SH-SY5Y (cell line): ENCODE measurements around the gene GID4.

Source experiments
- GATA2 ChIP-seq: IDR thresholded peaks from 2 replicates; pipeline ENCODE4 v1.6.1; 2011; ENCODE audit warnings: mild to moderate bottlenecking, low read depth, low read length
- GATA3 ChIP-seq: IDR thresholded peaks from 2 replicates; pipeline ENCODE4 v1.6.1; 2011; ENCODE audit warnings: low read depth, mild to moderate bottlenecking, low read length, moderate library complexity

DNA sequence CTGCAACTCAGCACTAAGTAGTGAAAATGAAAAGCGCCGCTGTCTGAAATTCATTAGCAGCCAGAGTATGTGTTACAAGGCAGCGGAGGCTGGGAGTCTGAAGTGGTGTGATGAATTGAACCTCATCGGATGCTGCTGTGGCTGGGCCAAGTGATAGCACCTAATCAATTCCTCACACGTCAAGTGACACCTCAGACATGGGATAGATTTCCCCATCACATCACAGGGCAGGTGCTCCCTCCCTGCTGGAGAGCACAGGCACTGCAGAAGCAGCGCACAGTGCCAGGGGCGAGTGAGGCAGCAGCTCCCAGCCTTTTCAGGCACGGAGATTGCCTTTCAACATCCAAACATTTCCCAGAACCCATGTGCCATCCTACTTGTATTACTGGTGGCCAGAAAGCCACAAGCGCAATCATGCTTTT lies 34.3 kb upstream of the GID4 start:
- TF ChIP-seq GATA2, result no peak
- TF ChIP-seq GATA3, result no peak
